Cardiac fibroblast (primary cell): ENCODE measurements around the gene TTYH3.
"Not testable (repeated sequence)": the region's sequence is repeated elsewhere in the genome, so short reads cannot be mapped to it uniquely, and the experiment has no call there.

ENCODE experiments used
- DNase-seq, 2 donors: peaks; one replicate each; pipeline versions ENCODE4 v3.0.0 to v3.0.0-alpha.2; 2010; ENCODE audit warnings: low read depth in 2 of 2
- H3K4me3 ChIP-seq, 2 donors: replicated peaks in 1 of 2; 1 replicate in 1 of 2; 2 replicates in 1 of 2; pipeline ENCODE4 v1.5.1; 2011; ENCODE audit warnings: low read depth in 2 of 2, low read length in 2 of 2, mild to moderate bottlenecking in 2 of 2, moderate library complexity in 1 of 2
- CTCF ChIP-seq: IDR thresholded peaks from one replicate; pipeline ENCODE4 v1.5.1; 2011; ENCODE audit warnings: low read depth, mild to moderate bottlenecking, low read length, inconsistent platforms

The TTYH3 gene

GRCh38 chr7:2687881-2688318 is 56.1 kb downstream of the TTYH3 start, which contains the start of gene AMZ1:
Gene AMZ1, plus strand, starts transcription at chr7:2688202. Its CDS starts 12,250 bp downstream, at chr7:2700452.
- H3K4me3 ChIP-seq: peak within 1 kb of the TSS; percentile 27 to 28
- DNase-seq: no peak
- no peak for TF ChIP-seq CTCF

- TF ChIP-seq CTCF: no peak
- DNase-seq: peak in 1 of 2 donors; percentile 25
- H3K4me3 ChIP-seq: peak overlapping the region; percentile 17 to 28
These were observed 56.9 kb downstream of the TTYH3 start for GRCh38 chr7:2688409-2689342.

- H3K4me3 ChIP-seq: no peak overlapping the region
- no peak for DNase-seq
- TF ChIP-seq CTCF: no peak
These were observed 57.6 kb downstream of the TTYH3 start for GRCh38 chr7:2689343-2689847.

GRCh38 chr7:2689951-2690705 is 58.3 kb downstream of the TTYH3 start:
- no peak for TF ChIP-seq CTCF
- peak; percentile 46 to 47 for DNase-seq
- H3K4me3 ChIP-seq: no peak overlapping the region

GRCh38 chr7:2691011-2691707 is 59.4 kb downstream of the TTYH3 start:
- DNase-seq: no peak
- H3K4me3 ChIP-seq: no peak overlapping the region
- TF ChIP-seq CTCF: no peak

GRCh38 chr7:2691932-2692439 is 60.2 kb downstream of the TTYH3 start:
- DNase-seq, H3K4me3 ChIP-seq: not testable (repeated sequence)
